Endothelial cell of umbilical vein (primary cell): ENCODE results near the gene LAP3. TPM values are rescaled to one million over a fixed set of nuclear protein-coding genes. Genes with fewer than 3 reads are reported as not detected.
"Not testable (repeated sequence)": the region's sequence is repeated elsewhere in the genome, so short reads cannot be mapped to it uniquely, and the experiment has no call there.

Experiments
- BruUV-seq: library from RNA; stranded (reverse); fragments of 400-500 nt; replicated peaks from 2 replicates; lab custom pipeline; 2021; lab: Mats Ljungman, UMichigan
- CTCF ChIA-PET: fragments of 300-600, 350-600 bp; sonication (Branson Sonifier 250); formaldehyde crosslinking; loops from one replicate; lab custom pipeline; 2021; ENCODE audit warnings: antibody characterized with exemption, inconsistent platforms; lab: Charles Lee
- POLR2A ChIA-PET: fragments of 300-600, 350-600 bp; sonication (Branson Sonifier 250); formaldehyde crosslinking; loops from one replicate; lab custom pipeline; 2021; ENCODE audit warnings: antibody characterized with exemption, inconsistent platforms; lab: Charles Lee
- DNase-seq: peaks from one replicate; pipeline ENCODE4 v3.0.0-alpha.2; 2011; ENCODE audit warnings: low read depth, low spot score
- FAIRE-seq: peaks from 2 replicates; lab custom pipeline; 2011; peaks lifted over from hg19 to GRCh38; lab: Jason Lieb, UNC
- H2AFZ ChIP-seq: 2 replicates; pipeline ENCODE4 v1.6.0; 2012; ENCODE audit warnings: low read depth, low read length, control low read depth, inconsistent platforms
- H3K27ac ChIP-seq: 2 replicates; pipeline ENCODE4 v1.5.1; 2011; ENCODE audit warnings: low read depth, mild to moderate bottlenecking, control low read depth, low read length, moderate library complexity; ENCODE audit not compliant: insufficient read depth
- H3K27me3 ChIP-seq, 2 experiments: 2 replicates each; pipeline versions ENCODE4 v1.6.0 to v1.6.1; 2011; ENCODE audit warnings: low read length in 2 of 2, mixed read lengths in 1 of 2; ENCODE audit not compliant: control insufficient read depth in 2 of 2, insufficient read depth in 2 of 2
- H3K36me3 ChIP-seq, 2 experiments: 2 replicates in 1 of 2; 3 replicates in 1 of 2; pipeline ENCODE4 v1.5.1; 2011; ENCODE audit warnings: low read length in 2 of 2, mild to moderate bottlenecking in 1 of 2, moderate library complexity in 1 of 2; ENCODE audit not compliant: control insufficient read depth in 2 of 2, insufficient read depth in 2 of 2; ENCODE audit errors: extremely low read depth in 1 of 2
- H3K4me1 ChIP-seq: 3 replicates; pipeline ENCODE4 v1.5.1; 2011; ENCODE audit warnings: mild to moderate bottlenecking, low read length; ENCODE audit not compliant: control insufficient read depth, insufficient read depth; ENCODE audit errors: extremely low read depth
- H3K4me2 ChIP-seq: 2 replicates; pipeline ENCODE4 v1.6.1; 2011; ENCODE audit warnings: low read length, control low read depth, mixed read lengths; ENCODE audit not compliant: insufficient read depth
- H3K4me3 ChIP-seq, 3 experiments: fragments of 200-600 bp in 1 of 3; sonication (generic), shearing (Covaris generic) in 1 of 3; replicated peaks in 1 of 3; 2 replicates each; pipeline ENCODE4 v1.5.1; 2011 to 2016; ENCODE audit warnings: control low read depth in 3 of 3, low read length in 3 of 3, mild to moderate bottlenecking in 2 of 3, inconsistent platforms in 1 of 3, low read depth in 1 of 3, moderate library complexity in 1 of 3; ENCODE audit not compliant: insufficient read depth in 1 of 3
- H3K79me2 ChIP-seq: 2 replicates; pipeline ENCODE4 v1.6.0; 2012; ENCODE audit warnings: low read length, inconsistent platforms; ENCODE audit not compliant: control insufficient read depth, insufficient read depth
- H3K9ac ChIP-seq: replicated peaks from 2 replicates; pipeline ENCODE3; 2011; ENCODE audit warnings: low read length, control low read depth; ENCODE audit not compliant: insufficient read depth; ENCODE audit errors: extremely low read depth
- H3K9me1 ChIP-seq: replicated peaks from 3 replicates; pipeline ENCODE4 v1.6.0; 2011; ENCODE audit warnings: mild to moderate bottlenecking, low read length; ENCODE audit not compliant: control insufficient read depth, insufficient read depth; ENCODE audit errors: extremely low read depth
- H3K9me3 ChIP-seq: replicated peaks from 2 replicates; pipeline ENCODE4 v1.5.1; 2012; ENCODE audit warnings: low read length, inconsistent platforms; ENCODE audit not compliant: control insufficient read depth, insufficient read depth
- H4K20me1 ChIP-seq: replicated peaks from 2 replicates; pipeline ENCODE3; 2011; ENCODE audit warnings: mild to moderate bottlenecking, low read length; ENCODE audit not compliant: control insufficient read depth, insufficient read depth; ENCODE audit errors: extremely low read depth
- EZH2 ChIP-seq: IDR thresholded peaks from 2 replicates; pipeline ENCODE4 v1.6.1; 2012; ENCODE audit warnings: borderline replicate concordance, low read depth, mild to moderate bottlenecking, moderate library complexity, low read length, inconsistent platforms; ENCODE audit not compliant: severe bottlenecking
- FOS ChIP-seq: IDR thresholded peaks from 2 replicates; pipeline ENCODE4 v1.6.1; 2011; ENCODE audit warnings: mild to moderate bottlenecking, low read length, moderate library complexity, borderline replicate concordance; ENCODE audit not compliant: insufficient read depth
- GATA2 ChIP-seq: IDR thresholded peaks from 2 replicates; pipeline ENCODE4 v1.7.0; 2011; ENCODE audit warnings: low read depth, mild to moderate bottlenecking, moderate library complexity, mixed read lengths, low read length; ENCODE audit not compliant: insufficient read length, insufficient read depth
- JUN ChIP-seq: IDR thresholded peaks from 2 replicates; pipeline ENCODE4 v1.6.1; 2011; ENCODE audit warnings: borderline replicate concordance, low read depth; ENCODE audit not compliant: insufficient read length, insufficient read depth
- MAX ChIP-seq: IDR thresholded peaks from 2 replicates; pipeline ENCODE4 v1.6.1; 2011; ENCODE audit not compliant: insufficient read depth, insufficient read length
- MYC ChIP-seq: IDR thresholded peaks from one replicate; pipeline ENCODE4 v1.6.1; 2011; ENCODE audit warnings: mild to moderate bottlenecking, low read depth, low read length
- POLR2A ChIP-seq: IDR thresholded peaks from 2 replicates; pipeline ENCODE4 v1.6.1; 2012; ENCODE audit warnings: low read depth, mild to moderate bottlenecking, control low read depth, low read length
- POLR2AphosphoS5 ChIP-seq: IDR thresholded peaks from 2 replicates; pipeline ENCODE4 v1.6.1; 2012; ENCODE audit warnings: low read depth, mild to moderate bottlenecking, control low read depth, low read length, moderate library complexity; ENCODE audit not compliant: insufficient read depth
- dilution Hi-C: fragments of 300-500 bp; cut with MboI; formaldehyde crosslinking; loops from one replicate; pipeline ENCODE4 v1.15.0; 2019; ENCODE audit warnings: low sequenced_read_pairs; ENCODE audit not compliant: extremely low pct_ligation_motif_present
- intact Hi-C: fragments of 100-400 bp; cut with micrococcal nuclease; formaldehyde crosslinking; loops from one replicate; pipeline ENCODE4 v1.10.0; 2022
- polyA plus RNA-seq, 4 experiments: library from polyadenylated mRNA; depleted of rRNA in 3 of 4; stranded (reverse) in 3 of 4; unstranded in 1 of 4; fragments of >200 nt; gene quantifications; 2 replicates each; pipeline versions ENCODE4 v1.2.1 to v1.2.3, GENCODE V29; 2011 to 2012; ENCODE audit warnings: missing spikeins in 1 of 4
- total RNA-seq: library from RNA; stranded (reverse); gene quantifications from 2 replicates; pipeline ENCODE4 v1.2.3, GENCODE V29; 2021
- TF ChIP-seq, protein P1 (sequence below), 2 donors: IDR thresholded peaks; 1 replicate in 1 of 2; 2 replicates in 1 of 2; pipeline ENCODE4 v1.5.1; 2011; ENCODE audit warnings: low read length in 2 of 2, mild to moderate bottlenecking in 2 of 2, moderate library complexity in 2 of 2, control low read depth in 1 of 2, inconsistent platforms in 1 of 2, low read depth in 1 of 2; ENCODE audit not compliant: insufficient read depth in 1 of 2; ENCODE audit errors: extremely low read depth in 1 of 2

LAP3 gene
- total and polyA plus RNA-seq, 2 donors (not counting 3 experiments of a cell fraction or from before 2014, with no cell fraction given) = 82.4 to 94.8 TPM

DNA sequence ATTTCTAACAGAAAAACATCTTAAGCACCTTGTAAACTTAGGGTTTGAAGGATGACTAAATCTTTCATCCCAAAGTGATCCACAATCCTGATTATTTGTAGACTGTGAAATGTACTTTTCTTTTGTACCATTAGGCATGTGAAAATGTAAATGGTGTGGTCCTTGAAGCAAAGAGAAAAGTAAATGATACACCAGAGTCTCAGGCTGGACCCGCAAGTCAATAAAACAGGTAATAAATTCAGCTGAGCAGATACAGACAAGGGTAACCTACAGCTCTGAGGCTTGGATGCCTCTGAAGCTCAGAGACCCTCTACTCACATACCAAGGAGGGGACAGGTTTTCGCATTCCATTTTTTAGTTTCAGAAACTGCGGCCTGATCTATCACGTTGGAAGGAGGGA, 2.8 kb upstream of the LAP3 start:
- Histone ChIP-seq H3K4me3 (no peak overlapping the region), H3K9ac (no peak overlapping the region), H3K27ac (no peak overlapping the region), H3K9me1 (no peaks in the 10 kb centered on the region), H2AFZ (no peak overlapping the region), H3K79me2 (no peaks in the 10 kb centered on the region), H3K36me3 (no peaks in the 10 kb centered on the region), H3K9me3 (no peaks in the 10 kb centered on the region), H3K27me3 (peaks cover 0 to 2% of the 10 kb centered on the region in 2 experiments), H3K4me2 (no peak overlapping the region), H3K4me1 (peaks cover 13% of the 10 kb centered on the region), H4K20me1 (no peaks in the 10 kb centered on the region)
- dilution Hi-C loops = no loop called here
- CTCF ChIA-PET = interaction anchor here (1.3 to 1.9 kb wide), 2 partner anchors 19 to 25 kb away, joined by 3 to 6 read pairs; no protein-coding TSS in a partner anchor
- intact Hi-C loops = no loop called here
- BruUV-seq = no TSS peak
- TF ChIP-seq, protein P1, sequence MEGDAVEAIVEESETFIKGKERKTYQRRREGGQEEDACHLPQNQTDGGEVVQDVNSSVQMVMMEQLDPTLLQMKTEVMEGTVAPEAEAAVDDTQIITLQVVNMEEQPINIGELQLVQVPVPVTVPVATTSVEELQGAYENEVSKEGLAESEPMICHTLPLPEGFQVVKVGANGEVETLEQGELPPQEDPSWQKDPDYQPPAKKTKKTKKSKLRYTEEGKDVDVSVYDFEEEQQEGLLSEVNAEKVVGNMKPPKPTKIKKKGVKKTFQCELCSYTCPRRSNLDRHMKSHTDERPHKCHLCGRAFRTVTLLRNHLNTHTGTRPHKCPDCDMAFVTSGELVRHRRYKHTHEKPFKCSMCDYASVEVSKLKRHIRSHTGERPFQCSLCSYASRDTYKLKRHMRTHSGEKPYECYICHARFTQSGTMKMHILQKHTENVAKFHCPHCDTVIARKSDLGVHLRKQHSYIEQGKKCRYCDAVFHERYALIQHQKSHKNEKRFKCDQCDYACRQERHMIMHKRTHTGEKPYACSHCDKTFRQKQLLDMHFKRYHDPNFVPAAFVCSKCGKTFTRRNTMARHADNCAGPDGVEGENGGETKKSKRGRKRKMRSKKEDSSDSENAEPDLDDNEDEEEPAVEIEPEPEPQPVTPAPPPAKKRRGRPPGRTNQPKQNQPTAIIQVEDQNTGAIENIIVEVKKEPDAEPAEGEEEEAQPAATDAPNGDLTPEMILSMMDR (IDR thresholded peaks at IDR 0.05; ENCODE audit: extremely low read depth in 1 of 2, insufficient read depth in 1 of 2, low read depth in 1 of 2, low read length in 2 of 2) = no peak
- TF ChIP-seq GATA2 = no peak
- TF ChIP-seq EZH2 = no peak
- TF ChIP-seq POLR2AphosphoS5 = no peak
- TF ChIP-seq MAX = no peak
- no peak for TF ChIP-seq FOS
- TF ChIP-seq POLR2A = no peak
- TF ChIP-seq MYC = no peak
- TF ChIP-seq JUN = no peak
- no peak for FAIRE-seq
- POLR2A ChIA-PET = no interaction called here
- no peak for DNase-seq

DNA sequence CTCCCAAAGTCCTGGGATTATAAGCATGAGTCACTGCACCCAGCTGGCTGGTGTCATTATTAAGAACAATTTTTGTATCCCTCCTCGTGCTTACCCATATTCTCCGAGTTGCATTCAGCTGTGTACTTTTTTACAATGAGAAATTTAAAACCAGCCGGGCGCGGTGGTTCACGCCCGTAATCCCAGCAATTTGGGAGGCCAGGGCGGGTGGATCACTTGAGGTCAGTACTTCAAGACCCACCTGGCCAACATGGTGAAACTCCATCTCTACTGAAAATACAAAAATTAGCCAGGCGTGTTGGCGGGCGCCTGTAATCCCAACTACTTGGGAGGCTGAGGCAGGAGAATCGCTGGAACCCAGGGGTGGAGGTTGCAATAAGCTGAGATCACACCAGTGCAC, 1.8 kb upstream of the LAP3 start:
- H4K20me1 ChIP-seq, H3K4me3 ChIP-seq, BruUV-seq, FAIRE-seq, H3K79me2 ChIP-seq, intact Hi-C loops, H2AFZ ChIP-seq, H3K4me2 ChIP-seq, H3K36me3 ChIP-seq, DNase-seq, dilution Hi-C loops, H3K27me3 ChIP-seq, H3K9ac ChIP-seq, H3K9me3 ChIP-seq, POLR2A ChIA-PET, H3K9me1 ChIP-seq, H3K27ac ChIP-seq: not testable (repeated sequence)
- peaks cover 20% of the 10 kb centered on the region for H3K4me1 ChIP-seq
- CTCF ChIA-PET = interaction anchor here (1.9 kb wide), 1 partner anchor 26 kb away, joined by 6 read pairs; no protein-coding TSS in a partner anchor
